Panc1 (cell line): ENCODE data around the gene AUNIP. TPM values are rescaled to one million over a fixed set of nuclear protein-coding genes. Genes with fewer than 3 reads are reported as not detected.

ENCODE experiments used
- ATAC-seq: fragments of 200-7000 bp; cut with Tn5 transposase; 2 replicates; pipeline ENCODE4 v1.9.1; 2020; ENCODE audit warnings: mild to moderate bottlenecking, moderate library complexity
- BruUV-seq: library from RNA; stranded (reverse); fragments of 400-500 nt; replicated peaks from 2 replicates; lab custom pipeline; 2021; lab: Mats Ljungman, UMichigan
- CTCF ChIA-PET: fragments of 300-600 bp; sonication (Branson Sonifier 250); formaldehyde crosslinking; loops from one replicate; lab custom pipeline; 2022; ENCODE audit warnings: antibody characterized with exemption; lab: Charles Lee
- POLR2A ChIA-PET: fragments of 300-600 bp; sonication (Branson Sonifier 250); formaldehyde crosslinking; loops from one replicate; lab custom pipeline; 2022; ENCODE audit warnings: antibody characterized with exemption; lab: Charles Lee
- DNase-seq: peaks from one replicate; pipeline ENCODE4 v3.0.0-alpha.2; 2010; ENCODE audit warnings: low read depth, low spot score
- H3K27ac ChIP-seq: 2 replicates; pipeline ENCODE4 v1.5.1; 2011; ENCODE audit warnings: mild to moderate bottlenecking, low read length, inconsistent platforms
- H3K27me3 ChIP-seq: fragments of 200-500 bp; sonication (Bioruptor generic); 2 replicates; pipeline ENCODE4 v1.6.0; 2014; ENCODE audit warnings: low read length, inconsistent platforms; ENCODE audit not compliant: control insufficient read depth, insufficient read depth
- H3K36me3 ChIP-seq: fragments of 200-500 bp; sonication (Bioruptor generic); 2 replicates; pipeline ENCODE4 v1.5.1; 2014; ENCODE audit warnings: inconsistent platforms, mild to moderate bottlenecking, low read length, moderate library complexity; ENCODE audit not compliant: control insufficient read depth, insufficient read depth
- H3K4me1 ChIP-seq: 2 replicates; pipeline ENCODE4 v1.5.1; 2011; ENCODE audit warnings: inconsistent platforms, mild to moderate bottlenecking, low read length, moderate library complexity; ENCODE audit not compliant: control insufficient read depth, insufficient read depth
- H3K4me3 ChIP-seq, 2 experiments: 2 replicates each; pipeline ENCODE4 v1.5.1; 2011 to 2012; ENCODE audit warnings: low read depth in 2 of 2, low read length in 2 of 2, mild to moderate bottlenecking in 2 of 2, inconsistent platforms in 1 of 2, moderate library complexity in 1 of 2
- H3K9me3 ChIP-seq: fragments of 200-500 bp; sonication (Bioruptor generic); 2 replicates; pipeline ENCODE4 v1.5.1; 2014; ENCODE audit warnings: low read depth, mild to moderate bottlenecking, inconsistent platforms, low read length, moderate library complexity; ENCODE audit not compliant: control insufficient read depth, insufficient read depth
- CTCF ChIP-seq: fragments of 450-650 bp; IDR thresholded peaks from 2 replicates; pipeline ENCODE4 v1.5.1; 2017; ENCODE audit warnings: mild to moderate bottlenecking
- POLR2AphosphoS5 ChIP-seq: IDR thresholded peaks from 2 replicates; pipeline ENCODE4 v1.6.1; 2012; ENCODE audit warnings: mild to moderate bottlenecking, low read depth, low read length, moderate library complexity
- REST ChIP-seq, 2 experiments: IDR thresholded peaks; 2 replicates each; pipeline ENCODE4 v1.6.1; 2011 to 2012; ENCODE audit warnings: low read depth in 2 of 2, control low read depth in 1 of 2, low read length in 1 of 2, mild to moderate bottlenecking in 1 of 2, moderate library complexity in 1 of 2; ENCODE audit not compliant: insufficient read depth in 1 of 2
- SIN3A ChIP-seq: IDR thresholded peaks from 2 replicates; pipeline ENCODE4 v1.6.1; 2012; ENCODE audit warnings: low read depth, mild to moderate bottlenecking, low read length, moderate library complexity, borderline replicate concordance; ENCODE audit not compliant: insufficient read depth
- TCF7L2 ChIP-seq: IDR thresholded peaks from 2 replicates; pipeline ENCODE4 v1.6.1; 2011; ENCODE audit warnings: mild to moderate bottlenecking, low read depth, low read length, inconsistent platforms
- in situ Hi-C: cut with HindIII; loops from 2 replicates; pipeline ENCODE4 v1.10.0; 2016; ENCODE audit warnings: low sequenced_read_pairs, low pct_unique_long_range_greater_than_20kb
- intact Hi-C: fragments of 100-400 bp; cut with micrococcal nuclease; formaldehyde crosslinking; loops from one replicate; pipeline ENCODE4 v1.10.0; 2022; ENCODE audit not compliant: unreplicated experiment
- total RNA-seq: library from RNA; stranded (reverse); gene quantifications from one replicate; pipeline ENCODE4 v1.2.1, GENCODE V29; 2021; ENCODE audit not compliant: unreplicated experiment

Gene AUNIP
- total RNA-seq, 1 experiment from 2014 or later: 12.2 TPM

GRCh38 chr1:25809929-25810328 lies 49.3 kb downstream of the AUNIP start:
- no peak for DNase-seq
- TF ChIP-seq CTCF: no peak
- TF ChIP-seq REST (IDR thresholded peaks at IDR 0.05; ENCODE audit: insufficient read depth in 1 of 2, low read depth in 2 of 2, low read length in 1 of 2): no peak
- no peak for TF ChIP-seq SIN3A
- no peak for TF ChIP-seq TCF7L2
- TF ChIP-seq POLR2AphosphoS5: no peak
- H3K27ac ChIP-seq: no peak overlapping the region
- POLR2A ChIA-PET: interaction anchor here (0.5 kb wide), 1 partner anchor 8 kb away, joined by 3 read pairs; no protein-coding TSS in a partner anchor
- H3K9me3 ChIP-seq: no peaks in the 10 kb centered on the region
- no peaks in the 10 kb centered on the region for H3K4me1 ChIP-seq
- CTCF ChIA-PET: interaction anchor here (0.6 kb wide), 2 partner anchors 237 to 289 kb away, joined by 9 to 11 read pairs; no protein-coding TSS in a partner anchor
- H3K4me3 ChIP-seq: no peak overlapping the region
- no TSS peak for BruUV-seq
- no peaks in the 10 kb centered on the region for H3K36me3 ChIP-seq
- in situ Hi-C loops: no loop called here
- intact Hi-C loops: no loop called here
- H3K27me3 ChIP-seq: no peaks in the 10 kb centered on the region
- 0 out of 2 replicates have a peak, but pooled peaks have one; percentile 3 for ATAC-seq

- POLR2A ChIA-PET: interaction anchor here (0.5 to 0.6 kb wide), 2 partner anchors 8 to 131 kb away, joined by 3 to 4 read pairs; no protein-coding TSS in a partner anchor
- in situ Hi-C loops: no loop called here
- H3K4me3 ChIP-seq: no peak overlapping the region
These were observed 49.9 kb downstream of the AUNIP start for GRCh38 chr1:25809283-25809926.

More at GRCh38 chr1:25809283-25809926, 49.9 kb downstream of the AUNIP start:
- Histone ChIP-seq H3K4me1 (no peaks in the 10 kb centered on the region), H3K36me3 (no peaks in the 10 kb centered on the region), H3K27me3 (no peaks in the 10 kb centered on the region), H3K27ac (no peak overlapping the region), H3K9me3 (no peaks in the 10 kb centered on the region)
- intact Hi-C loops: no loop called here
- DNase-seq: no peak
- CTCF ChIA-PET: interaction anchor here (0.6 kb wide), 1 partner anchor 288 kb away, joined by 9 read pairs; no protein-coding TSS in a partner anchor
- TF ChIP-seq TCF7L2 (no peak), SIN3A (no peak), CTCF (no peak), POLR2AphosphoS5 (no peak), REST (IDR thresholded peaks at IDR 0.05; ENCODE audit: insufficient read depth in 1 of 2, low read depth in 2 of 2, low read length in 1 of 2) (no peak)
- ATAC-seq: no peak
- BruUV-seq: no TSS peak
